Stimulated activated naive CD8-positive, alpha-beta T cell treated with anti-CD3 and anti-CD28 coated beads, Interleukin-15, Interleukin-2, amounts not matched to agents 100 ng/mL and 50 ng/mL, for 24 hours (primary cell): ENCODE data around the gene FAM149B1.
A peak's percentile ranks its signal among the peaks of the same experiment; 100 is the strongest.

ENCODE experiments used
- H3K27ac Mint-ChIP-seq: one replicate; pipeline ENCODE4 v1.8.0; 2021; ENCODE audit warnings: mild to moderate bottlenecking, mixed read lengths
- H3K27me3 Mint-ChIP-seq: one replicate; pipeline ENCODE4 v1.8.0; 2021; ENCODE audit warnings: mixed read lengths
- H3K36me3 Mint-ChIP-seq: one replicate; pipeline ENCODE4 v1.8.0; 2021; ENCODE audit warnings: low read depth, mixed read lengths
- H3K4me1 Mint-ChIP-seq: one replicate; pipeline ENCODE4 v1.8.0; 2021; ENCODE audit warnings: low read depth, mixed read lengths
- H3K4me3 Mint-ChIP-seq: one replicate; pipeline ENCODE4 v1.8.0; 2021; ENCODE audit warnings: mild to moderate bottlenecking, mixed read lengths
- H3K9me3 Mint-ChIP-seq: one replicate; pipeline ENCODE4 v1.8.0; 2021; ENCODE audit warnings: mixed read lengths

The FAM149B1 gene

GRCh38 chr10:73161662-73162061 is 6.3 kb upstream of the FAM149B1 start:
- H3K4me3 Mint-ChIP-seq = no peak overlapping the region
- H3K27ac Mint-ChIP-seq = peak overlapping the region; percentile 15
- H3K9me3 Mint-ChIP-seq = no peaks in the 10 kb centered on the region
- peaks cover 50% of the 10 kb centered on the region for H3K4me1 Mint-ChIP-seq
- H3K27me3 Mint-ChIP-seq = no peaks in the 10 kb centered on the region
- peaks cover 52% of the 10 kb centered on the region for H3K36me3 Mint-ChIP-seq

DNA sequence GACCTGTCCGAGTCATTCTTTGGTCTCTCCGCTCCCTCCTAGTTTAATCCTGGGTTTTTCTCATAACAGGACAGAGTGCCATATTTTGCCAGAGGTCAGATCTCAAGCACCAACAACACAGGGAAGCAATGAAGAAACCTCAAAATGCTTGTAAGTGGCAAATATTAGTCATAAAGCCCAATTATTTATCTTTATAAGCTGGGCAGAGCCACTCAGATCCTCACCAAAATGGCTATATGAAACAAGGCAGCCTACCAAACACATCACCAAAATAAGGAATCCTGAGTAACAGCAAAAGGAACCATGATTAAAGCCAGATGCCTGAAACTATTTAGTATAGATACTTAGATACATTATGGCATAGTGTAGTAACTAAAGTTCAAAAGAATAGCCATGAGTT is 4.8 kb upstream of the FAM149B1 start:
- Mint-ChIP-seq H3K4me1 (peaks cover 59% of the 10 kb centered on the region), H3K9me3 (no peaks in the 10 kb centered on the region), H3K27me3 (no peaks in the 10 kb centered on the region), H3K36me3 (peaks cover 63% of the 10 kb centered on the region), H3K4me3 (peak overlapping the region; percentile 15), H3K27ac (peak overlapping the region; percentile 27)

GRCh38 chr10:73166972-73167371 is 947 bp upstream of the FAM149B1 start:
- Mint-ChIP-seq H3K36me3 (peaks cover 40% of the 10 kb centered on the region), H3K27me3 (no peaks in the 10 kb centered on the region), H3K4me1 (peaks cover 48% of the 10 kb centered on the region), H3K9me3 (no peaks in the 10 kb centered on the region), H3K27ac (peak overlapping the region; percentile 99), H3K4me3 (peak overlapping the region; percentile 99)

DNA sequence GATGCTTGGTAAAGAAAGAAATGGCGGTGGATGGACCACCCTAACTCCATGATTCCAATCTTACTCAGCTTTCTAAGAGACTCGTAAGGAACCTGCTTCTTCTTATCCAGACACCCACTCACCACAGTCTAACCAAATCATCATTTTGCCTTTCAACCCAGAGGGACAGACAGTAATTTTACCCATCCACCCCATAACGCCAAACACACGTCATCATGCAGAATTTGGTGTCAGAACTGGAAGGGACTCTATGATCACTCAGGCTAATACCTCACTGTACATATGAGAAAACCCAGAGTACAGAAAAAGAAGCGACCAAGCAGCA is 499 bp upstream of the FAM149B1 start:
- Mint-ChIP-seq H3K27me3 (no peaks in the 10 kb centered on the region), H3K9me3 (no peaks in the 10 kb centered on the region), H3K36me3 (peaks cover 37% of the 10 kb centered on the region), H3K4me1 (peaks cover 44% of the 10 kb centered on the region), H3K27ac (peak overlapping the region; percentile 99), H3K4me3 (peak overlapping the region; percentile 99)

- peaks cover 36% of the 10 kb centered on the region for H3K4me1 Mint-ChIP-seq
- H3K27ac Mint-ChIP-seq = peak overlapping the region; percentile 87
Observed at GRCh38 chr10:73168465-73168803, 515 bp downstream of the FAM149B1 start.

GRCh38 chr10:73169320-73169719 is 1.4 kb downstream of the FAM149B1 start:
- no peak overlapping the region for H3K4me3 Mint-ChIP-seq
- no peaks in the 10 kb centered on the region for H3K27me3 Mint-ChIP-seq
- peaks cover 26% of the 10 kb centered on the region for H3K36me3 Mint-ChIP-seq
- no peaks in the 10 kb centered on the region for H3K9me3 Mint-ChIP-seq
- H3K27ac Mint-ChIP-seq = no peak overlapping the region
- peaks cover 31% of the 10 kb centered on the region for H3K4me1 Mint-ChIP-seq

More at GRCh38 chr10:73168465-73168803, 515 bp downstream of the FAM149B1 start:
- Mint-ChIP-seq H3K9me3 (no peaks in the 10 kb centered on the region), H3K4me3 (peak overlapping the region; percentile 99), H3K27me3 (no peaks in the 10 kb centered on the region), H3K36me3 (peaks cover 31% of the 10 kb centered on the region)

DNA sequence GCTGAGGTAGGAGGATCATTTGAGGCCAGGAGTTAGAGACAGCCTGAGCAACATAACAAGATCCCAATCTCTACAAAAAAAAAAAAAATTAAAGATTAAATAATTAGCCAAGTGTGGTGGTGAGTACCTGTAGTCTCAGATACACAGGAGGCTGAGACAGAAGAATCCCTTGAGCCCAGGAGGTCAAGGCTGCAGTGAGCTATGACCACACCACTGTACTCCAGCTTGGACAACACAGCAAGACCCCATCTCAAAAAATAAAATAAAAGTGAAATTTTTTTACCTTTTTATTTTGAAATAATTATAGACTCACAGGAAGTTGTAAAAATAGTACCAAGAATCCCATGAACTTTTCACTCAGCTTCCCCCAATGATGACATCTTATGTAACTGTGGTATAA is 4.9 kb downstream of the FAM149B1 start:
- Mint-ChIP-seq H3K4me1 (peaks cover 5% of the 10 kb centered on the region), H3K9me3 (no peaks in the 10 kb centered on the region), H3K27me3 (no peaks in the 10 kb centered on the region), H3K27ac (no peak overlapping the region), H3K4me3 (no peak overlapping the region), H3K36me3 (peaks cover 13% of the 10 kb centered on the region)

- Mint-ChIP-seq H3K27ac (no peak overlapping the region), H3K4me1 (no peaks in the 10 kb centered on the region), H3K9me3 (no peaks in the 10 kb centered on the region), H3K27me3 (no peaks in the 10 kb centered on the region), H3K36me3 (peaks cover 13% of the 10 kb centered on the region), H3K4me3 (no peak overlapping the region)
Observed at GRCh38 chr10:73174148-73174925, 6.4 kb downstream of the FAM149B1 start.

GRCh38 chr10:73182568-73182967 is 14.6 kb downstream of the FAM149B1 start:
- peaks cover 36% of the 10 kb centered on the region for H3K36me3 Mint-ChIP-seq
- H3K27me3 Mint-ChIP-seq = no peaks in the 10 kb centered on the region
- no peaks in the 10 kb centered on the region for H3K4me1 Mint-ChIP-seq
- no peaks in the 10 kb centered on the region for H3K9me3 Mint-ChIP-seq
- no peak overlapping the region for H3K27ac Mint-ChIP-seq
- H3K4me3 Mint-ChIP-seq = no peak overlapping the region

DNA sequence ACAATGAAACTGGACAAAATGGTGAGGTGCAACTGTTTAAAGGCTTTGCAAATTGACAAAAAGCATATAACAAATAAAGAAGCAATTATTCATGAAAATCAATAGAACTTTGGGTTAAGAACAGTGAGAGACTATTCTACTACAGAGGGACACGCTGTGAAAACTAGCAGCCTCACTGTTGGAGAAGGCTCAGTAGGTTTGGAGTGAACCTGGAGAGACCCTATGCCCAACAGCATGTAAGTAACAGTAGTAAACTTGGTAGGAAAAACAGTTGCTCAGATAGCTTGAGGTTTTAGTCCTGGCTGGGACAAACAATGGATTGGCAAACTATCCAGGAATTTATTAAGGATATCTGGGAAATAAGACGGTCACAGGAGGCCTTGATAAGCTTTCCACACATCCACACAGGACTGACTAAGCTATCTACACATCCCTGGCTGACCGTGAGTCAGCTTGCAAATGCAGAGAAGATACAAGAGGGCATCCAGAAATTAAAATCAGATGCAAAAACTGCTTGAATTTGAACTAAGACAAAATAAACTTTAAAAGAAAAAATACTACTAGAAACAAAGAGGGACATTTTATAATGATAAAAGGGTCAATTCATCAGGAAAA is 15.9 kb downstream of the FAM149B1 start:
- H3K27ac Mint-ChIP-seq = no peak overlapping the region
- no peaks in the 10 kb centered on the region for H3K4me1 Mint-ChIP-seq
- H3K9me3 Mint-ChIP-seq = no peaks in the 10 kb centered on the region
- no peaks in the 10 kb centered on the region for H3K27me3 Mint-ChIP-seq
- H3K4me3 Mint-ChIP-seq = no peak overlapping the region
- peaks cover 33% of the 10 kb centered on the region for H3K36me3 Mint-ChIP-seq

DNA sequence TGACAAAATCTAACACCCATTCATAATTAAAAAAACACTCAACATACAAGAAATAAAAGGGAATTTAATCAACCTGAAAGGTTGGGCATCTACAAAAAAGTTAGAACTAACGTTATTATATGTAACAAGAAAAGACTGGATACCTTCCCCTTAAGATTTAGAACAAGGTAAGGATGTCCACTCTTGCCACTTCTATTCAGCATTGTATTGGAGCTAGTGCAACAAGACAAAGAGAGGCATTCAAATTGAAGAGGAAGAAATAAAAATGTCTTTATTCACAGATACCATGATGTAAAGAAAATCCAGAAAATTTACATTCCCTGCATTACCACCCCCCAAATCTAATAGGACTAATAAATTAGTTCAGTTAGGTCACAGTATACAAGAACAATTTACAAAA is 18.3 kb downstream of the FAM149B1 start:
- Mint-ChIP-seq H3K9me3 (no peaks in the 10 kb centered on the region), H3K36me3 (peaks cover 24% of the 10 kb centered on the region), H3K27ac (no peak overlapping the region), H3K4me1 (no peaks in the 10 kb centered on the region), H3K27me3 (no peaks in the 10 kb centered on the region), H3K4me3 (no peak overlapping the region)

- Mint-ChIP-seq H3K4me1 (no peaks in the 10 kb centered on the region), H3K9me3 (no peaks in the 10 kb centered on the region), H3K27ac (no peak overlapping the region), H3K36me3 (peaks cover 14% of the 10 kb centered on the region), H3K4me3 (no peak overlapping the region), H3K27me3 (no peaks in the 10 kb centered on the region)
Observed at GRCh38 chr10:73190188-73190587, 22.3 kb downstream of the FAM149B1 start.

GRCh38 chr10:73205081-73205480 is 37.2 kb downstream of the FAM149B1 start:
- H3K9me3 Mint-ChIP-seq = peaks cover 5% of the 10 kb centered on the region
- H3K36me3 Mint-ChIP-seq = peaks cover 23% of the 10 kb centered on the region
- H3K27me3 Mint-ChIP-seq = no peaks in the 10 kb centered on the region
- no peak overlapping the region for H3K27ac Mint-ChIP-seq
- H3K4me3 Mint-ChIP-seq = no peak overlapping the region
- H3K4me1 Mint-ChIP-seq = no peaks in the 10 kb centered on the region

DNA sequence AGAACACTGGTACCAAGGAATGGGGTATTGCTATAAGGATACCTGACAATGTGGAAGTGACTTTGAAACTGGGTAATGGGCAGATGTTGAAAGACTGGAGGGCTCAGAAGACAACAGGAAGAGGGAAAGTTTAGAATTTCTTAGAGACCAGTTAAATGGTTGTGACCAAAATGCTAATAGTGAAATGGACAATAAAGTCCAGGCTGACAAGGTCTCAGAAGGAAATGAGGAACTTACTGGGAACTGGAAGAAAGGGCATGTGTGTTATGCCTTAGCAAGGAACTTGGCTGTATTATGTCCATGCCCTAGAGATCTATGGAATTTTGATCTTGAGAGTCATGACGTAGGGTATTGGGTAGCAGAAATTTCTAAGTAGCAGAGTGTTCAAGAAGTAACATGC is 38.0 kb downstream of the FAM149B1 start:
- H3K27ac Mint-ChIP-seq = no peak overlapping the region
- H3K36me3 Mint-ChIP-seq = peaks cover 17% of the 10 kb centered on the region
- no peaks in the 10 kb centered on the region for H3K4me1 Mint-ChIP-seq
- peaks cover 5% of the 10 kb centered on the region for H3K9me3 Mint-ChIP-seq
- H3K4me3 Mint-ChIP-seq = no peak overlapping the region
- H3K27me3 Mint-ChIP-seq = no peaks in the 10 kb centered on the region

DNA sequence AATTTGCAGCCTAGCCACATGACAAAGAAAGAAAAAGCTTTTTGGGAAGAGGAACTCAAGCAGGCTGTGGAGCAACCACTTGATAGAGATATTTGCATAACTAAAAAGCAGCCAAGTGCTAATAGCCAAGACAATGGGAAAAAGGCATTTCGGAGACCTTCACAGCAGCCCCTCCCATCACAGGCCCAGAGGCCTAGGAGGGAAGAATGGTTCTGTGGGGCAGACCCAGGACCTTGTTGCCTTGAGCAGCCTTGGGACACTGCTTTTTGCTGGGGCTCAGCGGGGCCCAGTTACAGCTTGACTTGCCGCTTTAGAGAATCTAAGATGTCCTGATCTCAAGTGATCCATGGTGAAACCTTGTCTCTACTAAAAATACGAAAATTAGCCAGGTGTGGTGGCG is 38.5 kb downstream of the FAM149B1 start:
- H3K27ac Mint-ChIP-seq = no peak overlapping the region
- H3K27me3 Mint-ChIP-seq = no peaks in the 10 kb centered on the region
- H3K4me3 Mint-ChIP-seq = no peak overlapping the region
- H3K36me3 Mint-ChIP-seq = peaks cover 17% of the 10 kb centered on the region
- no peaks in the 10 kb centered on the region for H3K4me1 Mint-ChIP-seq
- peaks cover 5% of the 10 kb centered on the region for H3K9me3 Mint-ChIP-seq

- H3K4me3 Mint-ChIP-seq = no peak overlapping the region
- H3K27ac Mint-ChIP-seq = no peak overlapping the region
- H3K4me1 Mint-ChIP-seq = no peaks in the 10 kb centered on the region
- H3K9me3 Mint-ChIP-seq = peaks cover 5% of the 10 kb centered on the region
- H3K27me3 Mint-ChIP-seq = no peaks in the 10 kb centered on the region
- peaks cover 18% of the 10 kb centered on the region for H3K36me3 Mint-ChIP-seq
Observed at GRCh38 chr10:73207883-73208282, 40.0 kb downstream of the FAM149B1 start.
